ENCODE data around the gene TSPYL2. TPM values are rescaled to one million over a fixed set of nuclear protein-coding genes. Genes with fewer than 3 reads are reported as not detected.

TSPYL2 gene
- total and polyA plus RNA-seq, 2 of the 8 experiments (the other 6 are each of a cell fraction or from before 2014, with no cell fraction given), result 13.4 to 13.7 TPM

DNA sequence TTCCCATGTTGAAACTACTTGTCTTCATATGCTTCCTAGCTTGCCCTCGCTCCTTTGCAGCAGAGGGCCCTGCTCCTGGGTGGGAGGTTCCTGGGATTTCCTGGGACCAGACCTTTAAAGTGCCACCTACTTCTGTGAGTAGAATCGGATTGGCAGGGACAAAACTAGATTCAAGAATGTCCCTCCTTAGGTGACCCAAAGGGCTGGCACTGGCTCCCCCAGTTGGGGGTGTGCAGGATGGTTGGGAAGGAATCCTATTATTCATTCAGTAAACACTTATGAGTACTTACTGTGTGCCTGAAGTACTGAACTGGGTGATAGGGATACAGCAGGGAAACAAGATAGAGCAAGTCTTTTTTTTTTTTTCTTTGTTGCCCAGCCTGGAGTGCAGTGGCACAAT is 9.2 kb downstream of the TSPYL2 start (continued):
- TF ChIP-seq, protein P1, sequence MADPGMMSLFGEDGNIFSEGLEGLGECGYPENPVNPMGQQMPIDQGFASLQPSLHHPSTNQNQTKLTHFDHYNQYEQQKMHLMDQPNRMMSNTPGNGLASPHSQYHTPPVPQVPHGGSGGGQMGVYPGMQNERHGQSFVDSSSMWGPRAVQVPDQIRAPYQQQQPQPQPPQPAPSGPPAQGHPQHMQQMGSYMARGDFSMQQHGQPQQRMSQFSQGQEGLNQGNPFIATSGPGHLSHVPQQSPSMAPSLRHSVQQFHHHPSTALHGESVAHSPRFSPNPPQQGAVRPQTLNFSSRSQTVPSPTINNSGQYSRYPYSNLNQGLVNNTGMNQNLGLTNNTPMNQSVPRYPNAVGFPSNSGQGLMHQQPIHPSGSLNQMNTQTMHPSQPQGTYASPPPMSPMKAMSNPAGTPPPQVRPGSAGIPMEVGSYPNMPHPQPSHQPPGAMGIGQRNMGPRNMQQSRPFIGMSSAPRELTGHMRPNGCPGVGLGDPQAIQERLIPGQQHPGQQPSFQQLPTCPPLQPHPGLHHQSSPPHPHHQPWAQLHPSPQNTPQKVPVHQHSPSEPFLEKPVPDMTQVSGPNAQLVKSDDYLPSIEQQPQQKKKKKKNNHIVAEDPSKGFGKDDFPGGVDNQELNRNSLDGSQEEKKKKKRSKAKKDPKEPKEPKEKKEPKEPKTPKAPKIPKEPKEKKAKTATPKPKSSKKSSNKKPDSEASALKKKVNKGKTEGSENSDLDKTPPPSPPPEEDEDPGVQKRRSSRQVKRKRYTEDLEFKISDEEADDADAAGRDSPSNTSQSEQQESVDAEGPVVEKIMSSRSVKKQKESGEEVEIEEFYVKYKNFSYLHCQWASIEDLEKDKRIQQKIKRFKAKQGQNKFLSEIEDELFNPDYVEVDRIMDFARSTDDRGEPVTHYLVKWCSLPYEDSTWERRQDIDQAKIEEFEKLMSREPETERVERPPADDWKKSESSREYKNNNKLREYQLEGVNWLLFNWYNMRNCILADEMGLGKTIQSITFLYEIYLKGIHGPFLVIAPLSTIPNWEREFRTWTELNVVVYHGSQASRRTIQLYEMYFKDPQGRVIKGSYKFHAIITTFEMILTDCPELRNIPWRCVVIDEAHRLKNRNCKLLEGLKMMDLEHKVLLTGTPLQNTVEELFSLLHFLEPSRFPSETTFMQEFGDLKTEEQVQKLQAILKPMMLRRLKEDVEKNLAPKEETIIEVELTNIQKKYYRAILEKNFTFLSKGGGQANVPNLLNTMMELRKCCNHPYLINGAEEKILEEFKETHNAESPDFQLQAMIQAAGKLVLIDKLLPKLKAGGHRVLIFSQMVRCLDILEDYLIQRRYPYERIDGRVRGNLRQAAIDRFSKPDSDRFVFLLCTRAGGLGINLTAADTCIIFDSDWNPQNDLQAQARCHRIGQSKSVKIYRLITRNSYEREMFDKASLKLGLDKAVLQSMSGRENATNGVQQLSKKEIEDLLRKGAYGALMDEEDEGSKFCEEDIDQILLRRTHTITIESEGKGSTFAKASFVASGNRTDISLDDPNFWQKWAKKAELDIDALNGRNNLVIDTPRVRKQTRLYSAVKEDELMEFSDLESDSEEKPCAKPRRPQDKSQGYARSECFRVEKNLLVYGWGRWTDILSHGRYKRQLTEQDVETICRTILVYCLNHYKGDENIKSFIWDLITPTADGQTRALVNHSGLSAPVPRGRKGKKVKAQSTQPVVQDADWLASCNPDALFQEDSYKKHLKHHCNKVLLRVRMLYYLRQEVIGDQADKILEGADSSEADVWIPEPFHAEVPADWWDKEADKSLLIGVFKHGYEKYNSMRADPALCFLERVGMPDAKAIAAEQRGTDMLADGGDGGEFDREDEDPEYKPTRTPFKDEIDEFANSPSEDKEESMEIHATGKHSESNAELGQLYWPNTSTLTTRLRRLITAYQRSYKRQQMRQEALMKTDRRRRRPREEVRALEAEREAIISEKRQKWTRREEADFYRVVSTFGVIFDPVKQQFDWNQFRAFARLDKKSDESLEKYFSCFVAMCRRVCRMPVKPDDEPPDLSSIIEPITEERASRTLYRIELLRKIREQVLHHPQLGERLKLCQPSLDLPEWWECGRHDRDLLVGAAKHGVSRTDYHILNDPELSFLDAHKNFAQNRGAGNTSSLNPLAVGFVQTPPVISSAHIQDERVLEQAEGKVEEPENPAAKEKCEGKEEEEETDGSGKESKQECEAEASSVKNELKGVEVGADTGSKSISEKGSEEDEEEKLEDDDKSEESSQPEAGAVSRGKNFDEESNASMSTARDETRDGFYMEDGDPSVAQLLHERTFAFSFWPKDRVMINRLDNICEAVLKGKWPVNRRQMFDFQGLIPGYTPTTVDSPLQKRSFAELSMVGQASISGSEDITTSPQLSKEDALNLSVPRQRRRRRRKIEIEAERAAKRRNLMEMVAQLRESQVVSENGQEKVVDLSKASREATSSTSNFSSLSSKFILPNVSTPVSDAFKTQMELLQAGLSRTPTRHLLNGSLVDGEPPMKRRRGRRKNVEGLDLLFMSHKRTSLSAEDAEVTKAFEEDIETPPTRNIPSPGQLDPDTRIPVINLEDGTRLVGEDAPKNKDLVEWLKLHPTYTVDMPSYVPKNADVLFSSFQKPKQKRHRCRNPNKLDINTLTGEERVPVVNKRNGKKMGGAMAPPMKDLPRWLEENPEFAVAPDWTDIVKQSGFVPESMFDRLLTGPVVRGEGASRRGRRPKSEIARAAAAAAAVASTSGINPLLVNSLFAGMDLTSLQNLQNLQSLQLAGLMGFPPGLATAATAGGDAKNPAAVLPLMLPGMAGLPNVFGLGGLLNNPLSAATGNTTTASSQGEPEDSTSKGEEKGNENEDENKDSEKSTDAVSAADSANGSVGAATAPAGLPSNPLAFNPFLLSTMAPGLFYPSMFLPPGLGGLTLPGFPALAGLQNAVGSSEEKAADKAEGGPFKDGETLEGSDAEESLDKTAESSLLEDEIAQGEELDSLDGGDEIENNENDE (IDR thresholded peaks at IDR 0.05; ENCODE audit: insufficient replicate concordance, low read length), result no peak
- no peak for TF ChIP-seq EP300 (IDR thresholded peaks at IDR 0.05; ENCODE audit: borderline replicate concordance in 1 of 2, low read depth in 2 of 2, low read length in 2 of 2)
